GM19328 (cell line): Measurements from ENCODE around the gene SPATS2.
A peak's percentile ranks its signal among the peaks of the same experiment; 100 is the strongest.

Experiments used
- ATAC-seq: cut with Tn5 transposase; IDR thresholded peaks from one replicate; pipeline ENCODE4 v1.9.1; 2021; ENCODE audit warnings: mild to moderate bottlenecking, moderate library complexity; ENCODE audit not compliant: unreplicated experiment

SPATS2 gene

DNA sequence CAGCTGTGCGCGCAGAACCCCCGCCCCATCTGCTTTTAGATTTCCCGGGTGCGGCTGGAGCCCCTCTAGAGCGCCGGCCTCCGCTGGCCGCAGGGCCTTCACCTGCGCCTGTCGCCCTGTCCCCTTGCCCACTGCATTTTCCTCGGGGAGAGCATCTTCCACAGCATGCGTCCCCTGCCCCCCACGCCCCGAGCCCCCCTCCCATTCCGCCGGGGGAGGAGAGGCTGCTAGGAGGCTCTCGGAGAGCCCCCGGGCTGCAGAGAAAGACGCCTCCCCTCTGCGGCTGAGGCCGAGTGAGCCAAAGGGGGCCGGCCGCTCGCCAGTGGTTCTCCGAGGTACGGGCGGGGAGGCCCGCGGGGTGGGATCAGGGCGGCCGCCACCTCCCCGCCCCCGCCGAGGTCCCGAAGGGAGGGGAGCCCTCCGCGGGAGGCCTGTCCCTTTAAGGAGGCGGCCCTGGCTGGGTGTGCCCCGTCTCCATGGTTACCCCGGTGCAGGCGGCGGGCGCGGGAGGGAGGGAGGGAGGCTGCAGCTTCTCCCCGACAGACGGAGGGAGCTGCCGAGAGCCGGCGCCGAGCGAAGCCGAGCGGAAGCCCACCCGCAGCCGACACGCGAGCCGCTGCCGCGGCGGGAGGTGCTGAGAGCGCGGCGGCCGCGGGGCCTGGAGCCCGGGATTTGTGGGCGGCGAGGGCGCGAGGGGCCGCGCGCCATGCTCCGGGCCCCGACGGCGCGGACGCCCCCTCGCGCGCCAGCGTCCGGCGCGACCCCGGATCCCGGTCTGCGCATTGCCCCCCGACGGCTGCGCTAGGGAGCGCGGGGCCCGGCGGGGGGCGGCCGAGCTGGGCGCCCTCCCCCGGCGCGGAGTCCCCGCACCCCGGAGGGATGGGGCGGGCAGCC lies 171.5 kb downstream of the SPATS2 start, which contains the start of gene KCNH3:
TSS of gene KCNH3 (plus strand) at position 521 of the 894 bp plus-strand sequence. CDS start 387 bp downstream, outside the sequence.
- ATAC-seq, result peak; percentile 51

DNA sequence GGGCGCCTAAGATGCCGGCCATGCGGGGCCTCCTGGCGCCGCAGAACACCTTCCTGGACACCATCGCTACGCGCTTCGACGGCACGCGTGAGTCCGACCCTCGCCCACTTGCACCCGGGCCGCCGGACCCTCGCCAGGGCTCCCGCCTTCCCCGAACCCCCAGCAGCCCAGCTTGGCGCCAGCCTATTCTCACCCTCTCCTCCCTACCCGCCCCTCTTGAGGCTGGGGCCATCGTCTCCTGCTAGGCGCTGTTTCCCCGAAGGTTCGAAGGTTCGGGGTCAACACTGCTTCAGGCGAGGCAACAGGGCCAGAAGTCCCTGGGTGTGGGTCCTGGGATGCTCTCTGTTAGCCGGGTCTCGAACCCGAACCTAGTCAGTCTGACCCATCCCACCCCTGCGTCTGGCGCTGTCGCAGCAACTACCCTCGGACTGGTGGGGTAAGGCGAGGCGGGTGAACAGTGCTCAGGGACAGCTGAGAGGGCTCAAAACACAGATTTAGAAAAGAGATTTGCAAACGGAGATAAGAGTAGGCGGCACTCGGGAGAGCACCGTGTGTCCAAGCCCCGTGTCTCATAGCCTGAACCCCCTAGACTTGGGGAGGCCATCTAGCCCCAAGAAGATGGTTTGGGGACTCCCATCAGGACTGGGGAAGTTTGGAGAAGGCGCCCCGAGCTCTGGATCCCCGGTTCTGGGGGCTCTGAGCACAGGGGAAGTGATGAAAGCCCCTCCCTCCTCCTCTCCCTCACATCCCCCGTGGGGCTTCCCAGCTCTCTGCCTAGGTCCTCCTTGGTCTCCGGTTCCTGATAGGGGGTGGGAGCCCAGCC lies 172.4 kb downstream of the SPATS2 start:
- ATAC-seq, result no peak

GRCh38 chr12:49540229-49541139 lies 173.2 kb downstream of the SPATS2 start:
- ATAC-seq, result no peak

DNA sequence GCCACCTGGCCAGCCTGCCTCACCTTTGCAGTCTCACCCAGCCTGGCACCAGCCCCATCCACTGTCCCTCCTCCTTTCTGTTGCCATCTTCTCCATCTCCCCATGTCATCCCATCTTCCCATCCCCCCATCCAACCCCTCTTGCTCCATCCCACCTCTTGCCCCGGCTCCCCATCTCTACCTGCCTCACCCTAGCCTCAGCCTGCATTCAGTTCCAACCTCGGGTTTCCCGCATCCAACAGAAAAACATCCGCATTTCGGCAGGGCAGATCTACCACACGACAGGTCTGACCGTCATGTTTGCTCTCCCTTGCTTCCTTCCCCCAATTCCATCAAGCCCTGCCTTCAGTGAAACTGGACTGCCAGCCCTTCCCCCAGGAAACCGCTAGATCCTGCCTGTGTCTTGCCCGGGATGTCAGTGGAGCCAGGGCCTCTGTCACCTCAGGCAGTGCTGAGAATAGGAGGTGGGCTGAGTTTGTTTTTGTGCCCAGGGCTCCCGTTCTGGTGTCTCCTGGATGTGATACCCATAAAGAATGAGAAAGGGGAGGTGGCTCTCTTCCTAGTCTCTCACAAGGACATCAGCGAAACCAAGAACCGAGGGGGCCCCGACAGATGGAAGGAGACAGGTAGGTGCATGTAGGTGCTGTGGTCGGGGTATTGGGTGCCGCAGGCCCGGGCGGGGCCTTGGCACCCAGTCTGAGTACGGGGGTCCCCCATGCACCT lies 174.0 kb downstream of the SPATS2 start:
- no peak for ATAC-seq

- no peak for ATAC-seq
Measured at GRCh38 chr12:49541911-49542505, 174.7 kb downstream of the SPATS2 start.

- ATAC-seq, result no peak
Measured at GRCh38 chr12:49542592-49543160, 175.4 kb downstream of the SPATS2 start.

DNA sequence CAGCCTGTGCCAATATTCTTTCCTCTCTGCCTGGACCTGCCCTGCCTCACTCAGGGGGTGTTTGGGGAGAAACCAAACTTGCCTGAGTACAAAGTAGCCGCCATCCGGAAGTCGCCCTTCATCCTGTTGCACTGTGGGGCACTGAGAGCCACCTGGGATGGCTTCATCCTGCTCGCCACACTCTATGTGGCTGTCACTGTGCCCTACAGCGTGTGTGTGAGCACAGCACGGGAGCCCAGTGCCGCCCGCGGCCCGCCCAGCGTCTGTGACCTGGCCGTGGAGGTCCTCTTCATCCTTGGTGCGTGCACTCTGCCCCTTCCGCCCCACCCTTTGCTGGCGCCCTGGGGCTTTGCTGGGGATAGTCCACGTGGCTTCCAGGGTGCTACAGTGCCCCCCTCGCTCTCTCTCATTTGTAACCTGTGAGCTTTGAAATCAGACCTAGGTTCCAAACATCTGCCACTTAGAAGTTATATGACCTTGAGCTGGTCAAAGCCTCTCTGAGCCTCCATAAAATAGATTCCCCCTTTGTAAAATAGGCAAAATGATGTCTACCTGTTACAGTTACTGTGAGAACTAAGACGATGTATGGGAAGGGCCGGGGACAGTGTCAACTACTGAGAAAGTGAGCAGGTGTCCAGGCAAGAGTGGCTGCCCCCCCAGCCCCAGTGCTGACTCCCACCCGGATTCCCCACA lies 176.1 kb downstream of the SPATS2 start:
- no peak for ATAC-seq

DNA sequence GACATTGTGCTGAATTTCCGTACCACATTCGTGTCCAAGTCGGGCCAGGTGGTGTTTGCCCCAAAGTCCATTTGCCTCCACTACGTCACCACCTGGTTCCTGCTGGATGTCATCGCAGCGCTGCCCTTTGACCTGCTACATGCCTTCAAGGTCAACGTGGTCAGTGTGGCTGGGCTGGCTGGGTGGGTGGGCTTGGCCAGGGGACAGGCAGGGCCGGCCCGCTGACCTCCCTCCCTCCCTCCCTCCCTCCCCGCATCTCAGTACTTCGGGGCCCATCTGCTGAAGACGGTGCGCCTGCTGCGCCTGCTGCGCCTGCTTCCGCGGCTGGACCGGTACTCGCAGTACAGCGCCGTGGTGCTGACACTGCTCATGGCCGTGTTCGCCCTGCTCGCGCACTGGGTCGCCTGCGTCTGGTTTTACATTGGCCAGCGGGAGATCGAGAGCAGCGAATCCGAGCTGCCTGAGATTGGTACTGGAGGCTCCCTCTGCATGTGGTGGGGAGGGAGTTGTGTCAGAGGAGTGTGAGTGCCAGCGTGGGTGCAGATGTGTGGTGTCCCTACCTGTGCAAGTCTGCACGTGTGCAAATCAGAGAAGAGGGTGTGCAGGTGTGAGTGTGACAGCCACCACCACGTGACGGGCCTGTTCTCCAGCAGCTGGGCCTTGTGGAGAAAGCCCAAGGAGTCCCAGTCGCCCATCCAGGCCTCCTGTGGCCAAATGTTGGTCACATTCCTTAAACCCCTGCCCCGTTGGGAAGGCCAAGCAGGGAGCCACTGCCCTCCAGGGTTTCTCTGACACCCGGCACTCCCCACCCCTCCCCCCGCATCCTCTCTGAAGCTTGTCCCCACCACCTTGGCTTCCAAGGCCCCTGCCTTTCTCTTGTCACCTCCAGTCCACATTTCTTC lies 176.9 kb downstream of the SPATS2 start:
- ATAC-seq, result no peak

DNA sequence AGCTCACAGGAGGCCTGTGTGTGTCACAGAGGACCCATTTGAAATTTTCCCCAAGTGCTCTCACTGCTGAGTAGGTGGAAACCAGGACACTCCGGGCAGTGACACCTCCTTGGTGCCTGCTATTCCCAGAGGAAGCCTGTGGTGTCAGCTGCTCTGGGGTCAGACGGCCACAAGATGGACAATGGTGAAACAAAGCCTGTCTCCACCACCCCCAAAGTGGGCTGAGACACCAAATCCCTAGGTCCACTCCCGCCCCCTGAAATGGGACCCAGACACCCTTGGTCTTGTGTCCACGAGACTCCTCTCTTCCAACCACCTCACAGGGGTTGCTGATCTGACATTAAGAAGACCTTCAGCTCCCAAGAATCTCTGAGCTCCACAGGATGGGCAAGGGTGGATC lies 178.6 kb downstream of the SPATS2 start:
- no peak for ATAC-seq

- no peak for ATAC-seq
Measured at GRCh38 chr12:49546481-49546880, 179.2 kb downstream of the SPATS2 start.

DNA sequence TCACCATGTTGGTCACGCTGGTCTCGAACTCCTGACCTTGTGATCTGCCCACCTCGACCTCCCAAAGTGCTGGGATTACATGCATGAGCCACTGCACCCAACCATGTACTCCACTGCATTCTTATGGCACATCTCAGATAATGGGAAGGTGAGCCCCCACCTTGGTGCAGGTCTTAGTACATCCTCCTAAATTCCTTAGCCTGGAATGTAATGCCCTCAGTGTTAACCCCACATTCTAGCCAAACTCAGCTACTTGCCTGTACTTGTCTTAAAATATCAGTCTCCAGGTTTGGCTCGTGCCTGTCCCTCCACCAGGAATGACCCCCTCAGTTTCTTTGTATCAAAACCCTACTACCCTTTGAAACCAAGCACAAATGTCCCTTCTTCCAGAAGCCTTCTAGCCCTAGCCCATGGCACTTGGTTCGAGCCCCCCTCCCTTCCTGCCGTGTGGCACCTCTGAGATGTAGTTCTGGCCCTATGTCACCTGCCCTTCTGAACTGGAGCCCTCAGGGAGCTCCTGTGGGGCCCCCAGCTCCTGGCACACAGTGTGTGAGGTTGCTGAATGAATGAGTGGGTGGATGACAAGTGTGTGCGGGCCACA lies 179.9 kb downstream of the SPATS2 start:
- ATAC-seq, result no peak

GRCh38 chr12:49548481-49548821 lies 181.2 kb downstream of the SPATS2 start:
- no peak for ATAC-seq

DNA sequence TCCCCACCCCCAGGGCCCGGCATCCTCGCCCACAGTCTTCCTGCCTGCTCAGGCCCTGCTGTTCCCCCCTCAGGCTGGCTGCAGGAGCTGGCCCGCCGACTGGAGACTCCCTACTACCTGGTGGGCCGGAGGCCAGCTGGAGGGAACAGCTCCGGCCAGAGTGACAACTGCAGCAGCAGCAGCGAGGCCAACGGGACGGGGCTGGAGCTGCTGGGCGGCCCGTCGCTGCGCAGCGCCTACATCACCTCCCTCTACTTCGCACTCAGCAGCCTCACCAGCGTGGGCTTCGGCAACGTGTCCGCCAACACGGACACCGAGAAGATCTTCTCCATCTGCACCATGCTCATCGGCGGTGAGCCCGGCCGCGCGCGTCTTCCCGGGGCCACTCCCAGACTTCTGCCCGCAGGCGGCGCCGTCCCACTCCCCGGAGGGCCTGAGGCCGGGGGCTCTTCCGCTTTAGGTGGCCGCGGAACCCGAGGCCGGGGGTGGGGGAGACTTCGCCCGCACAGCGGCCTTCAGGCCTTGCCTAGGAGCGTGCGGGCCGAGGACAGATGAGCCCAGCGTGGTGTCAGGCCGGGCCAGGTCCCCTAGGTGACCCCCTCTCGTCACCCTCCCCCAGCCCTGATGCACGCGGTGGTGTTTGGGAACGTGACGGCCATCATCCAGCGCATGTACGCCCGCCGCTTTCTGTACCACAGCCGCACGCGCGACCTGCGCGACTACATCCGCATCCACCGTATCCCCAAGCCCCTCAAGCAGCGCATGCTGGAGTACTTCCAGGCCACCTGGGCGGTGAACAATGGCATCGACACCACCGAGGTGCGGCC lies 181.8 kb downstream of the SPATS2 start:
- ATAC-seq, result no peak

- no peak for ATAC-seq
Measured at GRCh38 chr12:49549735-49550692, 182.8 kb downstream of the SPATS2 start.

DNA sequence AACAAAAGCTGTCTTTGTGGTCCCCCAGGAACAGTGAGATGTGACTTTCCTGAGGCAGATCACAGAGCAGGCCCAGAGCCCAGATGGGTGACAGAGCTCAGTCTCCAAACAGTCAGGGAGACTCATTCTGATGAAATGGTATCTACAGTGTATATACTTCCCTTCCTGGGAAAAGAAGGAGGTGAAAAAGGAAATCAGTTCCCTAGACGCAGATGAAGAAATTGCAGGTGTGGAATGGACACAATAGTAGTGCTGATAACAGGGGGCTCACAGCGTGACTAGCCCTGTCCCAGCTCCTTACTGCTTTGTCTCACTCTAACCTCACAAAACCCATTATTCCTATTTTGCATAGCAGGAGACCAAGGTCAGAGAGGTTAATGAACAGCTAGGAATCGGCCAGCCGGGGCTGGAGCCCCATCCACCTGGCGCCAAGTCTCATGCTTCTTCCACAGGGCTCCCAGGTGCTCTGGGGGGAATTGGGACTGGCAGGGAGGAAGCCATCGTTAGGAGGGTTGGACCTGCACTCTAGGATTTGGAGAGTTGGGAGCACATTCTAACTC lies 183.5 kb downstream of the SPATS2 start:
- ATAC-seq, result no peak
